Ishikawa (cell line): ENCODE data around the gene DOK7.

Experiments used
- CEBPB ChIP-seq: IDR thresholded peaks from 2 replicates; pipeline ENCODE4 v1.6.1; 2012
- CREB1 ChIP-seq: IDR thresholded peaks from 2 replicates; pipeline ENCODE4 v1.6.1; 2012; ENCODE audit warnings: low read depth
- EP300 ChIP-seq: IDR thresholded peaks from 2 replicates; pipeline ENCODE4 v1.6.1; 2012; ENCODE audit warnings: borderline replicate concordance
- MAX ChIP-seq: IDR thresholded peaks from 2 replicates; pipeline ENCODE4 v1.6.1; 2012
- RAD21 ChIP-seq: IDR thresholded peaks from 2 replicates; pipeline ENCODE4 v1.6.1; 2012; ENCODE audit warnings: low read depth
- REST ChIP-seq: IDR thresholded peaks from 2 replicates; pipeline ENCODE4 v1.6.1; 2012; ENCODE audit warnings: low read depth, mild to moderate bottlenecking
- TAF1 ChIP-seq: IDR thresholded peaks from 2 replicates; pipeline ENCODE4 v1.6.1; 2012; ENCODE audit warnings: low read depth, mild to moderate bottlenecking
- TCF12 ChIP-seq: IDR thresholded peaks from 2 replicates; pipeline ENCODE4 v1.6.1; 2012; ENCODE audit warnings: low read depth
- TEAD4 ChIP-seq: IDR thresholded peaks from 2 replicates; pipeline ENCODE4 v1.6.1; 2012
- YY1 ChIP-seq: IDR thresholded peaks from 2 replicates; pipeline ENCODE4 v1.6.1; 2012; ENCODE audit warnings: low read depth
- TF ChIP-seq, protein P1 (sequence below): IDR thresholded peaks from 2 replicates; pipeline ENCODE4 v1.6.1; 2012

GRCh38 chr4:3427706-3428446, 35.2 kb upstream of the DOK7 start:
- TF ChIP-seq REST (no peak), YY1 (no peak), TAF1 (no peak), TCF12 (no peak), EP300 (no peak), CREB1 (no peak), RAD21 (no peak), CEBPB (no peak), MAX (no peak), TEAD4 (no peak)
- TF ChIP-seq, protein P1, sequence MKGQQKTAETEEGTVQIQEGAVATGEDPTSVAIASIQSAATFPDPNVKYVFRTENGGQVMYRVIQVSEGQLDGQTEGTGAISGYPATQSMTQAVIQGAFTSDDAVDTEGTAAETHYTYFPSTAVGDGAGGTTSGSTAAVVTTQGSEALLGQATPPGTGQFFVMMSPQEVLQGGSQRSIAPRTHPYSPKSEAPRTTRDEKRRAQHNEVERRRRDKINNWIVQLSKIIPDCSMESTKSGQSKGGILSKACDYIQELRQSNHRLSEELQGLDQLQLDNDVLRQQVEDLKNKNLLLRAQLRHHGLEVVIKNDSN: no peak
